Measurements from ENCODE around the gene SLC25A41.
A peak's percentile ranks its signal among the peaks of the same experiment; 100 is the strongest.

The SLC25A41 gene

DNA sequence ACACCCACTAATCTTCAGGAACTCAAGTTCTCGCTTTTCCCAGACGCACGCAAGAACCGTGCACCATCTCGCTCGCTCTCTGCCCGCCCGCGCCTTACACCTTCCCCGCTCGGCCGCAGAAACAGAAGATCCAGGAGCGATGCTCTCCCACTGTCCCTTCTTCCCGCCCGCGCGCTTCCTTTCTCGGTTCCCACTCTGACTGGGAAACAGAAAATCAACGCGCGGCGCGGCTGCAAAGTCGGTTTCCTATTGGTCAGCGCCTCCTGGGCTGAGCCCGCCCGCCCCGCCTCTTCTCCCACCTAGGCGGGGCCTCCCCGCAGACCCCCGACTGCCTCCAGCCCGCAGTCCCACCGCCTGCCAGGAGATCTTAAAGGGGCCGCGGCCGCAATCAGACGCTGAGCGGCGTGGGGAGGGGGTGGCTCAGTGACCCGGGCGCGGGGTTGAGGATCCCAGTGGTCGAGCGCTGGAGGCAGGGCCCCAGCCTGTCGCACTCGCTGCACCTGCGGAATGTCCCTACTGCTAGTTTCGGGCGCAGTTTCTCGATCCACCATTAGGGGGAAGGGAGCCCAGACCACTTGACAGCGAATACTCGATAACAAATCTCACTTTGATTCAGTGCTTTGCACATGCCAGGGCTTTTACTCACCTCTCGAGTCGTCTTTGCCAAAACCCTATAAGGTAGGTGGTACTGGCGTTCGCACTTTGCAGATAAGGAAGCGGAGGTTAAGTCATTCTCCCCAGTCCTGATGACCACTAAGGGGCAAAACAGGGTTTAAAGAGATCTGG, 26.7 kb upstream of the SLC25A41 start:
- peak; percentile 99 for DNase-seq (ENCODE audit: low read depth, low spot score)

DNA sequence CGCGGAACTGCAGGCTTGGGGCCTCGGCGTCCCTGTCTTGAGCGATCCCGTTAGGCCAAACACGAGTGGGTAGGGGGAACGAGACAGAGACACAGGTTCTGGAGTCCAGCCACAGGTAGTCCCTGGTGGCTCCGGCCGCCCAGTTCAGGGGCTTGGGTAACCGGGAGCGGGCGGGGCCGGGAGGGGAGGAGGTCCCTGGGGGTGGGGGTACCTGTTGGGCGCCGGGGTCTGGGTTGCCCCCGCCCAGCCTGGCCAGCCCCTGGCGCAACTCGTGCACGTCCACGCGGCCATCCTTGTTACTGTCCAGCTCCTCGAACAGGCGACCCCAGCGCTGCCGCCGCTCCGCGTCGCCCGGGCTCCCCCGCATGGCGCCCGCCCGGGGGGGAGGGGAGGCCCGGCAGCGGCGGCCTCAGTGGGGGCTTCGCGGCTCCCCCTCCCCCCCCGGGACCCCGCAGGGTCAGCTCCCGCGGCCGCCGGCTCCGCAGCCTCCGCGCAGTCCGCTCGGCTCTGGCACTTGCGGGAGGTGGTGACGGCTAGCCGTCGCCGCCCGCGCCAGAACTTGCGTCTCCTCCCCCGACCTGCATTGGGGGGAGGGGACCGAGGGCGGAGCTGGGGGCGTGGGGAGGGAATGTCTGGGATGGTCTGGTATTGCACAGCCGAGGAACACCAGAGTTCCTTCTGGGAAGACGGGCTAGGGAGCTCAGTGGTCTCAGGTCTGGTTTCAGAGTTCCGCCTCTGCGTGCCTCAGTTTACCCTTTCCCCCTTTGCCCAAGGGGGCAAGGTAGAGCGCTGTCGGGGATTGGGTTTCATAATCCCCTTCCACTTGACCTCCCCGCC, 25.9 kb upstream of the SLC25A41 start, which contains the start of gene SLC25A23:
TSS of gene SLC25A23 (minus strand) at position 531 of the 837 bp plus-strand sequence. CDS start at position 367, 164 bp downstream.
- peak; percentile 92 for DNase-seq (ENCODE audit: low read depth, low spot score)

DNA sequence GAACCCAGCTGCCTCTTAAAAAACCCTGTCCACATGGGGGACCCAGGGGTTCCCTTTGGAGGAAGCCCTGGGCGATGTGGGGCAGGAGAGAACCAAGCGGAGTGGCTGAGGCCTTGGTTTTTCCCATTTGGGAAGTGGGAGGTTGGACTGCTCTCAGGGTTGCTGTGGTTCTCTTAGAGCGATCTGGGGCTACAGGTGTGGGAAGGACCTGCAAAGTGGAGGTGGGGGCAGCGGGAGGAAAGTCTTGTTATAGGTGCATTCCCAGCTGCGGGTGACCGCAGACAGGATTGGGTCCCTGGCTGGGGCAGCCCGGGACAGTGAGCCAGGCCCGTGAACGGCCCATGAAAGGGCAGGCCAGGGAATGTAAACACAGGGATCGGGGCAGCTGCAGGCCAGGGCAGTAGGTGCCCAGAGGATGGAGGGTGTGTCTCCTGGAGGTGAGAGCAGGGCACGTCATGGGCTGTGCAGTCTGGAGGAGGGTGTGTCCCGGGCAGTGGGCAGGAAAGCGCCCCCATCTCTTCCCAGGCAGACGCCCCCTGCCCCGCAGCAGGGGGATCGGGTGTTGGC, 25.2 kb upstream of the SLC25A41 start:
- DNase-seq (ENCODE audit: low read depth, low spot score): peak; percentile 19

DNA sequence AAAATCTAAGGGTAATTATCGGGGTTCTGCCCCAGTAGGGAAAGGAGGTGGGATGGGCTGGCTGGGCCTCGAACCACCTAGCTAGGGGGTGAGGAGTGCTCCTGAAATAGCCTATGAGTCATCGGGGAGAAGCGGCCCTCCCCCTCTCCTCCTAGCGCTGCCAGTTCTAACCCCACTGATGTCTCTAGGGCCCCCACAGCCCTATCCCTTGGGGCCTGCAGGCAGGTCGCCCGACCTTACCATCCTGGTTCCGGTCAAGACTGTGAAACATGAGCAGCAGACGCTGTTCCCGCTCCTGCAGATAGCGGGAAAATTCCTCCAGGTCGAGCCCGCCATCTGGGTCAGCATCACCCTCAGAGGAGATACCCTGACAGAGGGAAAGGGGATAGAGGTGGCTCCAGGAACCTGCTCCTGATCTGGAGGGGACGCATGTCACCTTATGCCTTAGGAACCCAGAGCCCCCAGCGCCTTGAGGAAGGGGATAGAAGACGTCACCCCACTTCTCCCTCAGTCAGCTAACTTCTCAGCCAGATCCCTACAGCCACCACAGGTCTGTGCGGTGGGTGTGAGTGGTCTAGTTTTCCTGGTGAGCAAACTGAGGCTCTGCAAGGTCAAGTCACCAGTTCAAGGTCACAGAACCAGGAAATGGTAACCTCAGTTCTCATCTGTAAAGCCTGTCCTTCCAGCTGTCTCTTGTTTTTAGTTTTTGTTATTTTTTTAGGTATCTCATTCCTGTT, 24.6 kb upstream of the SLC25A41 start:
- no peak for DNase-seq (ENCODE audit: low read depth, low spot score)

DNA sequence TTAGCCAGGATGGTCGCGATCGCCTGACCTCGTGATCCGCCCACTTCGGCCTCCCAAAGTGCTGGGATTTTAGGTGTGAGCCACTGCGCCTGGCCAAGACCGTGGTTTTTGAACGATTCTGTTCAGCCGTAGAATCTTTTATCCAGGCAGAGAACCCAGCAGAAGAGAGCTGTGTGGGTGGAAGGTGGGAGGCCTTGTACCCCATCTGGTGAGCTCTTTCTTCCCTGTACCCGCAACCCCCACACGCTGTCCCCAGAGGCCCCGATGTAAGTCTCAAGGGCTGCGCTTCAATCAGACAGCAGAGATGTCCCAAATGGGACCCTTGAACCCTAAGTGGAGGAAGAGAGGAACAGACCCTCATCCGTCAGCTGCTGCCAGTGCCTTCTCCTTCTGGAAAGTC, 22.4 kb upstream of the SLC25A41 start:
- no peak for DNase-seq (ENCODE audit: low read depth, low spot score)

DNA sequence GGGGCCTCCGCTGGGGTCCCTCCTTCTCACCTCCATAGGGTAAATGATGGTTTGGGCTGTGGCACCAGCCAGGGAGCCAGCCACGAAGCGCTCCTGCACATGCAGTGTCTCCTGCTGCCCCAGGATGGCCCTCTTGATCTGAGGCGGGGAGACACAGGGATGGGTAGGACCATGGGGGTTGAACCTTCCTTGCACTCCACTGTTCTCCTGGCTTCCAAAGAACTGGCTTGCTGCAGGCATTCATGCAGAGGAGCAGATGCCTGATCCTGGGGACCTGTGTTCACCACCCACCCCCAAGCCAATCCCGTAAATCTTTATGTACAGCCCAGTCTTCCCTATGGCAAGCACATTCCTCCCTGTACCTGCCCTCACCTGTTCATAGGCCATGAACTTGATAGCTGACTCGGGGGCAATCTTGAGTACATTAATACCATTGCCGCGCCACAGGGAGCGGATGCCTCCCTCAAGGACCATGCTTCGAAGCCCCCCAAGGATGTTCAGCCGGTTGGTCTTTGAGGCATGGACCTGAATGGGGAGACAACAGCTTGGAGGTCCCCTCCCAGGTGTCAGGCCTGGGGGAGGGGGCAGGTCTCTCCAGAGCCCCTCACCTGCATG, 20.5 kb upstream of the SLC25A41 start:
- DNase-seq (ENCODE audit: low read depth, low spot score): no peak

DNA sequence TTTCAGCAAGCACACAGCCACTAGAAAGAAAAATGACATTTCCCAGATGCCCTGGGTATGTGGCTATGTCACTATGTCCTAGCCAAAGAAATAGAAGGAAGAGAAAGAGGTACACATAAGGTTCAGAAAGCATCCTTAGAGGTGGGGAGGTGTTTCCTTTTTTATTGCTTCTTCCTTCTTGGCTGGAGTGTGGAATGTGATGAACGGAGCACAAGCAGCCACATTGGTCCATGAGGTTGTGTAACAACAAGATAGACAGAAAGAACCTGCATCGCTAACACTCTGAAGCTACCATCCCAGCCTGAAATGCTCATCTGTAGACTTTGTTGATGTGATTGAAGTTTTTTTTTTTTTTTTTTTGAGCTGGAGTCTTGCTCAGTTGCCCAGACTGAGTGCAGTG, 19.3 kb upstream of the SLC25A41 start:
- DNase-seq (ENCODE audit: low read depth, low spot score): no peak

DNA sequence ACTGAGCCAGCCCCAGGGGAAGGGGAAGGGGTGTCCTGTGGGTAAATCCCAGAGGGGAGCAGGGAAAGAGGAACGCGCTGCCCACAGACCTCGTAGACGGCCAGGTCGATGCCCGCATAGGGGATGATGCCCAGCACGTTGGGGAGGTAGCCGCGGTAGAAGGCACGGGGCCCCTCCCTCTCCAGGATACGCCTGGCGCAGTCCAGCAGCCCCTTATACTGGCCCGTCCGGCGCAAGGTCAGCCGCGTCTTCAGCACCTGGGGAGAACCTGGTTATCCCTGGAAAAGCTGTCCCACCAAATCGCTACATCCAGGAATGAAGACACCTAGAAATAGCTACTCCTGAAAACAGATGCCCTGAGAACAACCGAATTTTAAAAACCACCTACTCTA, 18.7 kb upstream of the SLC25A41 start:
- DNase-seq (ENCODE audit: low read depth, low spot score): no peak

DNA sequence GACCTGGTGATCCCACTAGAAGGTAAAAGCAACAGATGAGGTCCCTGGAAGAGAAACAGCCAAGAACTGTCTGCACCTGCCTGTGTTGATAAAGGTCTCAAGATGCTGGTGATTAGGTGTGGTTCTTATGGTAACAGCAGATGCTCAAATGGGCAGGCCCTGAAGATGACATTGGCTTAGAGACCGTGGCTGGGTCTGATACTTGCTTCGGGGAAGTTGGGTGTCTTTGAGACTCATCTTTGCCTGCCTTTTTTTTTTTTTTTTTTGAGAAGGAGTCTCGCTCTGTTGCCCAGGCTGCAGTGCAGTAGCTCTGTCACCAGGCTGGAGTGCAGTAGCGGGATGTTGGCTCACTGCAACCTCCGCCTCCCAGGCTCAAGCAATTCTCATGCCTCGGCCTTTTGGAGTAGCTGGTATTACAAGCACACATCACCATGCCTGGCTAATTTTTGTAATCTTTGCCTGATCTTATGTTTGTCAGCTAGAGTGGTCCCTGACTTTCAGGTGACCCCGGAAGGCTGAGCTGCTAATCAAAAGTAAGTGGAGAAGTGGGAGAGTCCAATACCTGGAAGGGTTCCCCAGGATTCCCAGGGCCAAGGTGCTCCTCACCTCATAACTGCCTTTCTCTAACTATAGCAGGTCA, 18.1 kb upstream of the SLC25A41 start:
- DNase-seq (ENCODE audit: low read depth, low spot score): no peak

DNA sequence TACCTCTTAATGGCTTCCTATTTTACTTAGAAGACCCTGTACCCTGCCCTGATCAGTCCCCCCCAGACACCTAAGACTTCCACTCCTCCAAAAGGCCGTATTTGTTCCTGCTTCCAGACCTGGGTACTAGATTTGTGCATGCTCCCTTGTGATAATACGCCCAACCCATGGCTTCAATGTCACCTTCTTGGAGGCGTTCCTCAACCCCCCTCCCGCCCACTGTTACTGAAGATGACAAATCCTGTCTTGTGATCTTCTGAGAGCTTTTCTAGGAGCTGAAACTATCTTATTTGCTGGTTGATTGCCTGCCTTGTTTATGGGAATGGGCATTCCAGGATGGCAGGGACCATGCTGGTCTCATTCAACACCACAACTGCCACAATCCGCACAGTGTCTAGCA, 16.6 kb upstream of the SLC25A41 start:
- DNase-seq (ENCODE audit: low read depth, low spot score): no peak

DNA sequence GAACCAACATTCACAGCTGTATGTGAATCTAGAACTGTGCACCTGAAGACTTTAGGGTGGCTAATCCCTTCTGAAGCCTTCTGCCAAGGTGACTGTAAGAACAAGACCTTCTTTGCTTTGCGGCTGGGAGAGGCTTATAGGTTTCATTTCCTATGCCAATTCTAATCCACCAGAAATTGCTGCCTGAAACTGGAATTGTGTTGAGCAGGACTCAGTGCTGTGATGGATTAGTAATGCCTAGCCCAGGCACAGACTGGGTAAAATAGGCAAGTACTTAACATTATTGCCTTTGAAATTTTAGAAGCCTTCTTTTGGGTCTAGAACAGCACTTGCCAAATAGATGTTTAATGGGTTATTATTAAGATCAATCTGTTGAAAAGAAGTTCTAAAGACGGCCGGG, 14.5 kb upstream of the SLC25A41 start:
- DNase-seq (ENCODE audit: low read depth, low spot score): no peak

DNA sequence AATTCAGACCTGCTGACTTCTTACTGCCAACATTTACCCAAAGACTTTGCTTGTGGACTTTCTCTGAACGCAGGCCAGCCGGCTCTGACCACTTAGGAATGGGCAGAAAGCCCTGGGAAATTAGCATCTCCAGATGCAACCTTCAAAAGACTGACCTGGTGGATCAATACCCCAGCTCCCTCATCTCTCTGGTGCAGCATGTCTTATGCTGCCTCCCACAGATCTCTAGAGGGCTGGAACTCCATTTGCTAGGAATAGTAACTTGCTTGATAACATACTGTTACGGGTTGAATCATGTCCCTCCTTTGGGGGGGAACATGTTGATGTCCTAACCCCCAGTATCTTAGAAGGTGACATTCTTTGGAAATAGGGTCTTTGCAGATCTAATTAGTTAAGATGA, 12.9 kb upstream of the SLC25A41 start:
- DNase-seq (ENCODE audit: low read depth, low spot score): no peak

DNA sequence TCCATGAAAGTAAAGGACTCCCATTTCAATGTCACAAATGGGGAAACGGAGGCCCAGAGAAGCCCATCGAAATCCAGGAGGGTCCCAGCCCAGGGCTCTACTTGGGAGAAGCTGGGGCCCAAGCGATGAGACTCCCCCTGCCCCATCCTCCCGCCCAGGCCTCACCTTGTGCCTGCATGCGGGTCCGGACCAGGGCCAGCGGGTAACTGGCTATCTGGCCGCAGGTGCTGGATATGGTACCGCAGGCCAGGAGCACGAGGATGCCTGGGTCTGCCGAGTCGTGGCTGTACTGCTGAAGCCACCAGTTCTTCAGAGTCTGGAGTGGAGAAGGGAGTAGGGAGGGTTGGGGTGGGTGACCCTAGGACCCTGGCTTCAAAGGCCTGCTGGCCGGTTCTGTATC, 10.4 kb upstream of the SLC25A41 start:
- DNase-seq (ENCODE audit: low read depth, low spot score): no peak

DNA sequence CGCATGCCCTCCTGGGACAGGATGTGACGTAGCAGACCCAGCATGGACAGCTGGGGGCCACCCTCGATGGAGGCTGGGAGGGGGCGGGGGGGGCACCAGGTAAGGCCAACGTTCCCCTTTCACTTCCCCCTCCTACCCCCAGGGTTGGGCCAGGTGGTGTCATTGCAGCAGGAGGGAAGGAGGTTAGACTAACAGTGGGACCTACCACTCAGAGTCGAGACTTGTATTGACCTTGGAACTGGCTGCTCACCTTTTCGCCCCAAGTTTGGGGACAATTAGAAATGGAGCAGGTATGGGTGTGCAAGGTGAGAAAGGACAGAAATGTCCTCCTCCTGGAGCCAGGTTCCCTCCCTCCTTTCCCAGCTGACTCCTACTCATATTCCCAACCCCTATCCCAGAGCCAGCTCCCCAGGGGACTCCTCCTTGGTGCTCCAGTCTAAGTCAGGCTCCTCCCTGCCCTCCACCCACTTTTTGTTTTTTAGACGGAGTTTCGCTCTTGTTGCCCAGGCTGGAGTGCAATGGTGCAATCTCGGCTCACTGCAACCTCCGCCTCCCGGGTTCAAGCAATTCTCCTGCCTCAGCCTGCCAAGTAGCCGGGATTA, 8.6 kb upstream of the SLC25A41 start:
- no peak for DNase-seq (ENCODE audit: low read depth, low spot score)

DNA sequence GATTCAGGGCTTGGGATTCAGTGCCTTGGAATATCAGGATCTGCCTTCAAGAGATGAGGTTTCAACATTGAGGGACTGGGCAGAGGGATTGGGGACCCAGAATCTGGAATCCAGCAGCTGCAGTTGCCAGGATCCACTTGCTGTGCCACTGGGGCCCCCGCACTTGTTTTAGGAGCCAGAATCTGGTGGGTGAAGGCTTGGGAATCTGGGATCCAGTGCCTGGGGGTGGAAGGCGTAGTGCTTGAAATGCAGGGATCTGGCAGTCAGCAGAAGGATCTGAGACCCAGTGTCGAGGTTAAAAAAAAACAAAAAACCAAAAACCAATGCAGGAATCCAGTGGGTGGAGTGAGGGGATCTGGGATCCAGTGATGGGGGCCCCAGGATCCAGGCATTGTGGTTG, 7.3 kb upstream of the SLC25A41 start:
- no peak for DNase-seq (ENCODE audit: low read depth, low spot score)

DNA sequence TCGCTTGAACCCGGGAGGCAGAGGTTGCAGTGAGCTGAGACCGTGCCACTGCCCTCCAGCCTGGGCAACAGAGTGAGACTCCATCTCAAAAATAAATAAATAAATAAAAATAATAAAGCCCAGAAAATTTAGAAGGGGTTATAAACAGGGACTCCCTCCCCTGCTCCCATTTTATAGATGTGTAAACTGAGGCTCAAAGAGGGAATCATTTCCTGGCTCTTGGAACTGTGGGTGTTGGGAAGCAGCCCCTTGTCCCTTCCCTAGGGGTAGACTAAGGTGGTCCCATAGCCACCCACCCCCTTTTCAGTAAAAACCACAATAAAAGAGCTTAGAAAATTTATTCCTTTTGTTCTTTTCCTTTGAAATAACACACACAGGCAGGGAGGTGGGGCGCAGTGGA, 6.2 kb upstream of the SLC25A41 start:
- no peak for DNase-seq (ENCODE audit: low read depth, low spot score)

DNA sequence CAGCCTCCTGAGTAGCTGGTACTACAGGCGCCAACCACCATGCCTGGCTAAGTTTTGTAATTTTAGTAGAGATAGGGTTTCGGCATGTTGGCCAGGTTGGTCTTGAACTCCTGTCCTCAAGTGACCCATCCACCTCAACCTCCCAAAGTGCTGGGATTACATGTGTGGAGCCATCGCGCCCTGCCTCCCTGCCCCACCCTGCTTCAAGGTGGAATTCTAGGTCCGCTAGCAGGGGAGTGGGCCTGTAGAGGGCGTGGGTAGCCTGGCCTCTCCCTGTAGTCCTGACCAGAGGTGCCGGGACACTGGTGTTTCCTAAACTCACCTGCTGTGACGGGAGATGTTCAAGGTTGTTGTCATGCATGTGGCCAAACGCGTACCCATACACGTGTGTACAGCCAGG, 398 bp downstream of the SLC25A41 start:
- DNase-seq (ENCODE audit: low read depth, low spot score): no peak

DNA sequence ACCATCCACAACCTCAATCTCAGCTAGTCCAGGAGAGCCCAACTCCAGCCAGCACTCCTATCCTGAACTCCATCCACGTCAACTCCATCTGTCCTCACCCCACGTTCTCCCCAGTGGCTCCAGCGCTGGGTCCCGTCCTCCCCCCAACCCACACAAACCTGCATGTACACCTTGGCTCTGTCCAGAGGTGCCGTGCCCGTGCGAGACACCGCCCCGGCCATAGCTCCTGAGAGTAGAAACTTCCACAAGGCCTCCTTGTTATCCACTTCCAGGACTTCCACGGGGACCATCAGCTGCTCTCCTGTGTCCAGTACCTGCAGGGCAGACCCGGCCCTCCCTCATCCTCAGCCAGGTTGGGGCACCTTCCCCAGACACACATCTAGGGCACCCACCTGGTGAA, 1.7 kb downstream of the SLC25A41 start:
- no peak for DNase-seq (ENCODE audit: low read depth, low spot score)

DNA sequence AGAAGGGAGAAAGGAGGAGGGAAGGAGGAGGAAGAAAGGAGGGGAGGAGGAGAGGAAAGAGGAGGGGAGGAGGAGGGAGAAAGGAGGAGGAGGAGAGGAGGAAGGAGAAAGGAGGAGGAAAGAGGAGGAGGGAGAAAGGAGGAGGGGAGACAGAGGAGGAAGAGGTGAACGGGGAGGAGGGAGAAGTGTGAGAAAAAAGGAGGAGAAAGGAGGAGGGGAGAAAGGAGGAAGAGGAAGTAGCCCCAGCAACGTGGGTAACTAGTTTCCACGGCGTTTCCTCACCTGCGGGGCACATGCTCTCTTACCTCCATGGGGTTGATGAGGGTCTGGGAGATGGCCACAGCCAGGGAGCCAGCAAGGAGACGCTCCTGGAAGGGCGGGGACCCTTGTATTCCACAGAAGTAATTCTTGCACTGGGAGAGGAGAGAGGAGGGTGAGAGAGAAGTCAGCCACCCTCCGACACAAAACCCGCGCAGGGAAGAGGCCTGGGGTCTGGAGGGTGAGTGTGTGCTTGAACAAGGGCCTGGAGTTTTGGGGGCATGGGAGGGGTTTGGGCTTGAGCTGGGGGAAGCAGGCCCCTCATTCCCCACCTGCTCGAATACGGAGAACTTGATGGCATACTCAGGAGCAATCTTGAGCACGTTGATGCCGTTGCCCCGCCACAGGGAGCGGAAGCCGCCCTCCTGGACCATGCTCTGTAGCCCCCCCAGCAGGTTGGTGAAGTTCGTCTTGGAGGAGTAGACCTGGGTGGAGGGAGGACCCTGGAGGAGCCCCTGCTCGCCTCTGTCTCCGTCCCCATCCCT, 3.9 kb downstream of the SLC25A41 start:
- DNase-seq (ENCODE audit: low read depth, low spot score): no peak
